GM19043 (cell line): ENCODE results near the gene PTPRB.

Experiments
- ATAC-seq: cut with Tn5 transposase; IDR thresholded peaks from one replicate; pipeline ENCODE4 v1.9.1; 2021; ENCODE audit warnings: low read depth; ENCODE audit not compliant: unreplicated experiment

Gene PTPRB

DNA sequence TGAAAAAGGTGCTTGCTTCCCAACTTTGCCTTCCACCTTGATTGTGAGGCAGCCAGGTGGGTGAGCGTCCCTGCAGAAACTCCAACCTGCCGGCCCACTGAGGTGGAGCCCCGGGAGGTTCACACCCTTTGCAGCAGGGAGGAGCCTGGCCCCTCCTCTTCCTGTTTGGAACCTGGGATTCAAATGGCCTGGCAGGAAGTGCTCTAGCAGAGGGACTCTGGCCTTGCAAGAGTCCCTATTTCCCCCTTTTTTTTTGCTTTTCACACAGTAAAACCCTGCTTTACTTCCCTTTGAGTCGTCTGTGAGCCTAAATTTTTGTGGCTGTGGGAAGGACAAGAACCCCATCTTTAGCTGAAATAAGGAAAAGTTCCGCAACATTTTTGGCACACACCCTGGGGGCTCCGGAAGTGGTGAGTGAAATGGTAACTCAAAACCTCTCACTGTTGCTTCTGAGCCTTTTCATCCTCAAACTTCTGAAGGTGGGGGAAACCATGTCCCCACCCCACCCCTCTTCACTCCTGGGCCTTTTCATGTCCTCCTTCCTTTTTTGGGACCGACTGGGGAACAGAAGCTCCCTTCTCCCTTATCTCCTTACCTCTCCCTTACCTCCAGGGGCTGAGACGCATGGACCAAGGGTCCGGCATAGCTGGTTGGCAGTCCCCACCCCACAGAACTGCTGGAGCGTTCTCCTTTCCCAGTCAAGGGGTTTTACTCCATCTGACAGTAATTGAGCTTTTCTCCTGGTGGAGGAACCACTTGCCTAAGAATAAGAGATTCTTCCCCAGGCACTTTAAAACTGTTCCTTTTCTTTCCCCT lies 169.1 kb downstream of the PTPRB start:
- no peak for ATAC-seq

- no peak for ATAC-seq
Observed at GRCh38 chr12:70467476-70467875, 169.8 kb downstream of the PTPRB start.

- ATAC-seq, result no peak
Observed at GRCh38 chr12:70466753-70467152, 170.5 kb downstream of the PTPRB start.
